Measurements from ENCODE around the gene IGFBP3.

The IGFBP3 gene

DNA sequence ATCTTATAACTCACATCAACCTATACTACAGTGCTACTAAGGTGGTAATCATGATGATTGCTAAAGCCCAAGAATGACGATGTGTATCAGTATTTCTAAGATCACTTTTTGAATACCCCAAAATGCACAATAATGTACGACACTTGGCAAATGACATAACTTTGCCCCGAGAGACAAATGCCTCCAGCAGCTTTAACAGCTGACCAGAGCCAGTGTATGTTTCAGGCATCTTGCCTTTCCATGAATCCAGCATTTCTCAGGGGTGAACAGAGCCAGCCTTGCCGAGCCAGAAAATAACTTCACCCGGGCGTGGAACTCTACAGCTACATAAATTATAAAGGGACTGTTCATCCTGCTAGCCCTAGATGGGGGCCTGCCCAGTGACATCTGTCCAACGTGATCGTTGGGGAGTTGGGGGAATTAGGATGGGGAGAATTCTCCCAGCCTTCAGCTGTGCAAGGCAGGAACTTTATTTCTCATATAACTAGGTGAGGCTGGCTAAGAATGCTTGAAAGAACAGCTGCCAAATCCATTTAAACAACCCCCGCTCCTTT is 1.8 kb downstream of the IGFBP3 start:
- peaks cover 0 to 27% (median 18%) of the 10 kb centered on the region in 4 experiments for H3K4me1 ChIP-seq (ENCODE audit: control extremely low read depth in 1 of 4, control insufficient read depth in 4 of 4, insufficient read depth in 4 of 4, low read length in 3 of 4)
- H3K27me3 ChIP-seq (replicated peaks in 2 of 5; ENCODE audit: control insufficient read depth in 4 of 5, insufficient read depth in 5 of 5, low read length in 4 of 5): peaks cover 21 to 90% (median 46%) of the 10 kb centered on the region in 5 experiments
- ChIA-PET POLR2A (no interaction called here), CTCF (interaction anchor here (0.7 to 7.5 kb wide), 13 partner anchors 9 to 1264 kb away, joined by 3 to 48 read pairs (median 4); no protein-coding TSS in a partner anchor)
- no peaks in the 10 kb centered on the region for H3K36me3 ChIP-seq (ENCODE audit: control insufficient read depth in 4 of 4, insufficient read depth in 4 of 4, low read length in 3 of 4)
- peaks cover 0 to 7% (median 0%) of the 10 kb centered on the region in 5 experiments for H3K9me3 ChIP-seq (ENCODE audit: control extremely low read depth in 1 of 5, control insufficient read depth in 4 of 5, insufficient read depth in 2 of 5, low read depth in 1 of 5, low read length in 4 of 5)
- WGBS (ENCODE audit: insufficient coverage): 55% methylated on average over 7 of the region's 9 CpGs
- DNase-seq: no peak
- no peak overlapping the region for H3K27ac ChIP-seq (ENCODE audit: insufficient read depth in 1 of 2, low read depth in 1 of 2, low read length in 2 of 2, poor library complexity in 1 of 2, severe bottlenecking in 2 of 2)
- H3K4me3 ChIP-seq (ENCODE audit: control insufficient read depth in 1 of 7, extremely low read depth in 1 of 7, insufficient read depth in 4 of 7, low read depth in 2 of 7, low read length in 6 of 7): no peak overlapping the region

DNA sequence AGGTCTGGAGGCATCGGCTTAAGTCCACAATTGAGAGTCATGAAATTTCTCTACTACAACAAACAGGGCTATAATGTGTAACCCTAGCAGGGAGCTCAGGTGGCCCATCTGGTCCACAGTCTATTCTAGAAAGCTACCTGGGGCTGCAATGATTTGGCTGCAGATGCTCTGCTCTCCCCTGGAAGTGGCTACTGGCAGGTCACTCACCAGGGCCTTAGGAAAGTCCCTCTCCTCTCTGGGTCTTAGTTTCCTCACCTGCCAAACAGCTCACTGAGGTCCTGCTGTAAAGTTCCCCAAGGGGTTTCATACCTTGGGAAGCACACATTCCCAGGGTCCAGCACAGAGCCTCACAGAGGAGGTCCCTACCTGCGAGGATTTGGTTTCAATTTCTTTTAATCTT is 2.5 kb downstream of the IGFBP3 start:
- Histone ChIP-seq H3K27ac (ENCODE audit: insufficient read depth in 1 of 2, low read depth in 1 of 2, low read length in 2 of 2, poor library complexity in 1 of 2, severe bottlenecking in 2 of 2) (no peak overlapping the region), H3K4me3 (ENCODE audit: control insufficient read depth in 1 of 7, extremely low read depth in 1 of 7, insufficient read depth in 4 of 7, low read depth in 2 of 7, low read length in 6 of 7) (no peak overlapping the region), H3K27me3 (replicated peaks in 2 of 5; ENCODE audit: control insufficient read depth in 4 of 5, insufficient read depth in 5 of 5, low read length in 4 of 5) (peaks cover 21 to 83% (median 43%) of the 10 kb centered on the region in 5 experiments), H3K9me3 (ENCODE audit: control extremely low read depth in 1 of 5, control insufficient read depth in 4 of 5, insufficient read depth in 2 of 5, low read depth in 1 of 5, low read length in 4 of 5) (peaks cover 0 to 7% (median 0%) of the 10 kb centered on the region in 5 experiments), H3K36me3 (ENCODE audit: control insufficient read depth in 4 of 4, insufficient read depth in 4 of 4, low read length in 3 of 4) (no peaks in the 10 kb centered on the region), H3K4me1 (ENCODE audit: control extremely low read depth in 1 of 4, control insufficient read depth in 4 of 4, insufficient read depth in 4 of 4, low read length in 3 of 4) (peaks cover 0 to 27% (median 18%) of the 10 kb centered on the region in 4 experiments)
- POLR2A ChIA-PET: no interaction called here
- CTCF ChIA-PET: interaction anchor here (0.9 to 7.5 kb wide), 15 partner anchors 10 to 1267 kb away, joined by 3 to 48 read pairs (median 4); no protein-coding TSS in a partner anchor
- no CpG with 5 or more reads among the region's 2 CpGs for WGBS (ENCODE audit: insufficient coverage)
- no peak for DNase-seq

DNA sequence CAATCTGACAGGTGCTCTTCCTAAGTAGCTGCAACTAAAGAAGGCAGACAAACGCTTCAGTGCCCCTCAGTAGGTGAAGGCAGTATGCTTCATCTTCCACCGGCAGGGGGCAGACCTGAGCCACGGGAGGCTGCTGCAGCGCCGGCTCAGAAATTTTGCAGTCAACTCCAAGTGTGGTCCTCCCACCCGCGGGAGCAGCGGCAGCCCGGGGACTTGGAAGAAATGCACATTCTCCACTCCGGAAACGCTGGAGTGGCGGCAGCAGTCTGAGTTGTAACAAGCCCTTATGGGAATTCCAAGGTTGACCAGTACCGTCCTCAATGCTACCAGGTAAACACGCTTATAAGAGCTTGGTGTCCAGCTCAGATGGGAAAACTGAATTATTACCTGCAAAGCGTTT is 3.4 kb downstream of the IGFBP3 start:
- 8% methylated on average over 15 of the region's 15 CpGs for WGBS (ENCODE audit: insufficient coverage)
- H3K27ac ChIP-seq (ENCODE audit: insufficient read depth in 1 of 2, low read depth in 1 of 2, low read length in 2 of 2, poor library complexity in 1 of 2, severe bottlenecking in 2 of 2): no peak overlapping the region
- ChIA-PET POLR2A (no interaction called here), CTCF (interaction anchor here (0.7 to 7.5 kb wide), 18 partner anchors 9 to 1265 kb away, joined by 3 to 48 read pairs (median 4); partner anchors contain the start of gene IGFBP1)
- H3K4me1 ChIP-seq (ENCODE audit: control extremely low read depth in 1 of 4, control insufficient read depth in 4 of 4, insufficient read depth in 4 of 4, low read length in 3 of 4): peaks cover 0 to 22% (median 16%) of the 10 kb centered on the region in 4 experiments
- no peak overlapping the region for H3K4me3 ChIP-seq (ENCODE audit: control insufficient read depth in 1 of 7, extremely low read depth in 1 of 7, insufficient read depth in 4 of 7, low read depth in 2 of 7, low read length in 6 of 7)
- H3K36me3 ChIP-seq (ENCODE audit: control insufficient read depth in 4 of 4, insufficient read depth in 4 of 4, low read length in 3 of 4): no peaks in the 10 kb centered on the region
- H3K9me3 ChIP-seq (ENCODE audit: control extremely low read depth in 1 of 5, control insufficient read depth in 4 of 5, insufficient read depth in 2 of 5, low read depth in 1 of 5, low read length in 4 of 5): peaks cover 0 to 7% (median 0%) of the 10 kb centered on the region in 5 experiments
- peaks cover 18 to 75% (median 35%) of the 10 kb centered on the region in 5 experiments for H3K27me3 ChIP-seq (replicated peaks in 2 of 5; ENCODE audit: control insufficient read depth in 4 of 5, insufficient read depth in 5 of 5, low read length in 4 of 5)
- peak; percentile 50 to 78 (median 68) for DNase-seq

DNA sequence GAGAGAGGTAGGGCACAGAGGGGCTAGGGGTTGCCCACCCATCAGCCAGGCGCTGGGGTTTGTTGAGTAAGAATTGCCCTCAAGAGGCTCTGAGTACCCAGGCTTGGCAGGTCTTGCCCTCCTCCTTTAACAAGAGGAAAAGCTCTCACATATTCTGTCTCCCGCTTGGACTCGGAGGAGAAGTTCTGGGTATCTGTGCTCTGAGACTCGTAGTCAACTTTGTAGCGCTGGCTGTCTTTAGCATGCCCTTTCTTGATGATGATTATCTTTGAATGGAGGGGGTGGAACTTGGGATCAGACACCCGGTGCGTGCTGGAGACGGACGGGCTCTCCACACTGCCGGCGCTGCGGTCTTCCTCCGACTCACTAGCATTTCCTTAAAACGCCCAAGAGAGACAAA is 4.0 kb downstream of the IGFBP3 start:
- WGBS (ENCODE audit: insufficient coverage): 100% methylated on average over 1 of the region's 14 CpGs
- POLR2A ChIA-PET: no interaction called here
- H3K4me1 ChIP-seq (ENCODE audit: control extremely low read depth in 1 of 4, control insufficient read depth in 4 of 4, insufficient read depth in 4 of 4, low read length in 3 of 4): peaks cover 0 to 20% (median 13%) of the 10 kb centered on the region in 4 experiments
- no peak overlapping the region for H3K4me3 ChIP-seq (ENCODE audit: control insufficient read depth in 1 of 7, extremely low read depth in 1 of 7, insufficient read depth in 4 of 7, low read depth in 2 of 7, low read length in 6 of 7)
- DNase-seq: no peak
- H3K36me3 ChIP-seq (ENCODE audit: control insufficient read depth in 4 of 4, insufficient read depth in 4 of 4, low read length in 3 of 4): no peaks in the 10 kb centered on the region
- H3K27me3 ChIP-seq (replicated peaks in 2 of 5; ENCODE audit: control insufficient read depth in 4 of 5, insufficient read depth in 5 of 5, low read length in 4 of 5): peaks cover 18 to 69% (median 32%) of the 10 kb centered on the region in 5 experiments
- no peak overlapping the region for H3K27ac ChIP-seq (ENCODE audit: insufficient read depth in 1 of 2, low read depth in 1 of 2, low read length in 2 of 2, poor library complexity in 1 of 2, severe bottlenecking in 2 of 2)
- H3K9me3 ChIP-seq (ENCODE audit: control extremely low read depth in 1 of 5, control insufficient read depth in 4 of 5, insufficient read depth in 2 of 5, low read depth in 1 of 5, low read length in 4 of 5): peaks cover 0 to 7% (median 0%) of the 10 kb centered on the region in 5 experiments
- CTCF ChIA-PET: interaction anchor here (0.7 to 7.5 kb wide), 10 partner anchors 9 to 1264 kb away, joined by 3 to 48 read pairs (median 5); partner anchors contain the start of gene IGFBP1

DNA sequence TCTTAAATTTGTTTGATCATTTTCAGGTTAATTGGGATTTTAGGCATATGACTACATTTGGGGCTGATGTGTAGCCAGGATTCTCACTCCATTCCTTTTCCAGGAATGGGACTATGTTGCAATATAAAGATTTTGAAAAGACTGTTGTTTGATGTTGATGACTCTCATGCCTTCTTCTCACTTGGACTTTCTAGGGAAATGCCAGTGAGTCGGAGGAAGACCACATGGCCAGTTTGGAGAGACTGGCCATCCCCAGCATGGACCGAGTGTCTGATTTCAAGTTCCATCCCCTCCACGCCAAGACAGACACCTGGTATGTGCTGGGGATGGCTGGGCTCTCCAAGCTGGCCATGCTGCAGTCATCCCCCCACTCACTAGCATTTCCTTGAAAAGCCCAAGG is 5.5 kb downstream of the IGFBP3 start:
- H3K27ac ChIP-seq (ENCODE audit: insufficient read depth in 1 of 2, low read depth in 1 of 2, low read length in 2 of 2, poor library complexity in 1 of 2, severe bottlenecking in 2 of 2): no peak overlapping the region
- H3K4me3 ChIP-seq (ENCODE audit: control insufficient read depth in 1 of 7, extremely low read depth in 1 of 7, insufficient read depth in 4 of 7, low read depth in 2 of 7, low read length in 6 of 7): no peak overlapping the region
- no peaks in the 10 kb centered on the region for H3K36me3 ChIP-seq (ENCODE audit: control insufficient read depth in 4 of 4, insufficient read depth in 4 of 4, low read length in 3 of 4)
- ChIA-PET CTCF (interaction anchor here (1.3 to 7.5 kb wide), 3 partner anchors 27 to 1265 kb away, joined by 4 to 48 read pairs (median 6); no protein-coding TSS in a partner anchor), POLR2A (no interaction called here)
- no peak for DNase-seq
- peaks cover 18 to 64% (median 27%) of the 10 kb centered on the region in 5 experiments for H3K27me3 ChIP-seq (replicated peaks in 2 of 5; ENCODE audit: control insufficient read depth in 4 of 5, insufficient read depth in 5 of 5, low read length in 4 of 5)
- H3K9me3 ChIP-seq (ENCODE audit: control extremely low read depth in 1 of 5, control insufficient read depth in 4 of 5, insufficient read depth in 2 of 5, low read depth in 1 of 5, low read length in 4 of 5): peaks cover 0 to 7% (median 0%) of the 10 kb centered on the region in 5 experiments
- WGBS (ENCODE audit: insufficient coverage): 100% methylated on average over 3 of the region's 3 CpGs
- H3K4me1 ChIP-seq (ENCODE audit: control extremely low read depth in 1 of 4, control insufficient read depth in 4 of 4, insufficient read depth in 4 of 4, low read length in 3 of 4): peaks cover 0 to 8% (median 3%) of the 10 kb centered on the region in 4 experiments

DNA sequence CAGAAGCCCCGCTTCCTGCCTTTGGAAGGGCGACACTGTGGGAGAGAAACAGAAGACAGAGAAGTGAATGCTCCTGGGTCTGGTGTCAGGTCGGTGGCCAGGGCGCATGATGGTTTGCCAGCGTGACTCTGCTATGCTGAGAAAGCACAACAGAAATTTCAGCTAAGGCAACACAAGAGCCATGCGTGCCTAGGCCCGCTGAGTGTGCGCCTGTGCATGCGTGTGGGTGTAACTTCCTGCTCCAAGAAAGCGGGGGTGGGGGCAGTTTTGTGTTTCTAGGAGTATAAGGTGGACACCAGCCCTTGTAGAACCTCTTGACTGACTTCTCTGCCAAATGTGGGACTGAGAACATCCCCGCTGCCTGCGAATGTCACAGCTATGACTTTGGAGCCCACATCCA is 6.2 kb downstream of the IGFBP3 start:
- WGBS (ENCODE audit: insufficient coverage): 91% methylated on average over 8 of the region's 12 CpGs
- H3K27me3 ChIP-seq (replicated peaks in 2 of 5; ENCODE audit: control insufficient read depth in 4 of 5, insufficient read depth in 5 of 5, low read length in 4 of 5): peaks cover 17 to 58% (median 25%) of the 10 kb centered on the region in 5 experiments
- H3K36me3 ChIP-seq (ENCODE audit: control insufficient read depth in 4 of 4, insufficient read depth in 4 of 4, low read length in 3 of 4): no peaks in the 10 kb centered on the region
- ChIA-PET POLR2A (no interaction called here), CTCF (interaction anchor here (1.3 to 7.5 kb wide), 2 partner anchors 26 to 1266 kb away, joined by 4 to 48 read pairs; no protein-coding TSS in a partner anchor)
- H3K9me3 ChIP-seq (ENCODE audit: control extremely low read depth in 1 of 5, control insufficient read depth in 4 of 5, insufficient read depth in 2 of 5, low read depth in 1 of 5, low read length in 4 of 5): peaks cover 0 to 5% (median 0%) of the 10 kb centered on the region in 5 experiments
- no peak overlapping the region for H3K27ac ChIP-seq (ENCODE audit: insufficient read depth in 1 of 2, low read depth in 1 of 2, low read length in 2 of 2, poor library complexity in 1 of 2, severe bottlenecking in 2 of 2)
- H3K4me3 ChIP-seq (ENCODE audit: control insufficient read depth in 1 of 7, extremely low read depth in 1 of 7, insufficient read depth in 4 of 7, low read depth in 2 of 7, low read length in 6 of 7): no peak overlapping the region
- no peak for DNase-seq
- peaks cover 0 to 3% (median 0%) of the 10 kb centered on the region in 4 experiments for H3K4me1 ChIP-seq (ENCODE audit: control extremely low read depth in 1 of 4, control insufficient read depth in 4 of 4, insufficient read depth in 4 of 4, low read length in 3 of 4)

DNA sequence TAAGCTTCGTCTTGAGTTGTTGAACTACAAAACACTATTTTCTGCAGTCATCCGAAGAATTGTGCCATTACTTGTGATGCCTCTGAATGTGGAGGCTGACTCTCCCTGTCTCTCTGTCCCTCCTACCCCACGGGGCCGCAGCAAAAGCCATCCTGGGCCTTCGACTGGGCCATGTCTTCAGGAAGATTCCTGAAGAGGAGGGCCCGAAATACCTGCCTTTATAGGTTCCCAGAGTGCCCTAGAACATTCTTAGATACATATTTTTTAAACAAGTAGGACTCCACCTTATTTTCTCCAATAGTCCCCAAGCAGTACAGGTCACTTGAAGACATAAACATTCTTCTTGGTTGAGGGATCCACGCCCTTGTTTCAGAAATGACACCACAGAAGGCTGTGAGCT is 8.1 kb downstream of the IGFBP3 start:
- 97% methylated on average over 7 of the region's 7 CpGs for WGBS (ENCODE audit: insufficient coverage)
- ChIA-PET CTCF (interaction anchor here (7.5 kb wide), 1 partner anchor 1268 kb away, joined by 48 read pairs; no protein-coding TSS in a partner anchor), POLR2A (no interaction called here)
- Histone ChIP-seq H3K27me3 (replicated peaks in 2 of 5; ENCODE audit: control insufficient read depth in 4 of 5, insufficient read depth in 5 of 5, low read length in 4 of 5) (peaks cover 4 to 38% (median 13%) of the 10 kb centered on the region in 5 experiments), H3K4me1 (ENCODE audit: control extremely low read depth in 1 of 4, control insufficient read depth in 4 of 4, insufficient read depth in 4 of 4, low read length in 3 of 4) (peaks cover 0 to 3% (median 0%) of the 10 kb centered on the region in 4 experiments), H3K4me3 (ENCODE audit: control insufficient read depth in 1 of 7, extremely low read depth in 1 of 7, insufficient read depth in 4 of 7, low read depth in 2 of 7, low read length in 6 of 7) (no peak overlapping the region), H3K36me3 (ENCODE audit: control insufficient read depth in 4 of 4, insufficient read depth in 4 of 4, low read length in 3 of 4) (no peaks in the 10 kb centered on the region), H3K27ac (ENCODE audit: insufficient read depth in 1 of 2, low read depth in 1 of 2, low read length in 2 of 2, poor library complexity in 1 of 2, severe bottlenecking in 2 of 2) (no peak overlapping the region), H3K9me3 (ENCODE audit: control extremely low read depth in 1 of 5, control insufficient read depth in 4 of 5, insufficient read depth in 2 of 5, low read depth in 1 of 5, low read length in 4 of 5) (no peaks in the 10 kb centered on the region)
- no peak for DNase-seq
